NB4 (cell line): Measurements from ENCODE around the gene CIB1.
A peak's percentile ranks its signal among the peaks of the same experiment; 100 is the strongest.

Experiments
- DNase-seq: peaks from one replicate; pipeline ENCODE4 v3.0.0; 2010; ENCODE audit warnings: low read depth
- H3K4me3 ChIP-seq: one replicate; pipeline ENCODE4 v1.5.1; 2011; ENCODE audit warnings: mild to moderate bottlenecking, low read depth, low read length, moderate library complexity
- CTCF ChIP-seq: IDR thresholded peaks from one replicate; pipeline ENCODE4 v1.5.1; 2012; ENCODE audit warnings: low read depth, low read length
- MYC ChIP-seq: IDR thresholded peaks from 2 replicates; pipeline ENCODE4 v1.6.1; 2011; ENCODE audit warnings: low read depth, low read length
- POLR2A ChIP-seq: IDR thresholded peaks from 2 replicates; pipeline ENCODE4 v1.6.1; 2011; ENCODE audit warnings: mild to moderate bottlenecking; ENCODE audit not compliant: insufficient read length; ENCODE audit errors: extremely low read depth
- TF ChIP-seq, protein P1 (sequence below): IDR thresholded peaks from 2 replicates; pipeline ENCODE4 v1.6.1; 2011; ENCODE audit warnings: low read depth, low read length

Gene CIB1

GRCh38 chr15:90192961-90193786, 40.6 kb downstream of the CIB1 start:
- peak; percentile 31 for DNase-seq
- H3K4me3 ChIP-seq: no peak overlapping the region
- TF ChIP-seq, protein P1, sequence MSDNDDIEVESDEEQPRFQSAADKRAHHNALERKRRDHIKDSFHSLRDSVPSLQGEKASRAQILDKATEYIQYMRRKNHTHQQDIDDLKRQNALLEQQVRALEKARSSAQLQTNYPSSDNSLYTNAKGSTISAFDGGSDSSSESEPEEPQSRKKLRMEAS: no peak
- no peak for TF ChIP-seq CTCF
- TF ChIP-seq POLR2A: no peak
- TF ChIP-seq MYC: no peak

- peak; percentile 49 for DNase-seq
- TF ChIP-seq POLR2A (no peak), MYC (no peak), CTCF (no peak)
- TF ChIP-seq, protein P1: no peak
- no peak overlapping the region for H3K4me3 ChIP-seq
Measured at GRCh38 chr15:90191794-90192509, 41.8 kb downstream of the CIB1 start.

DNA sequence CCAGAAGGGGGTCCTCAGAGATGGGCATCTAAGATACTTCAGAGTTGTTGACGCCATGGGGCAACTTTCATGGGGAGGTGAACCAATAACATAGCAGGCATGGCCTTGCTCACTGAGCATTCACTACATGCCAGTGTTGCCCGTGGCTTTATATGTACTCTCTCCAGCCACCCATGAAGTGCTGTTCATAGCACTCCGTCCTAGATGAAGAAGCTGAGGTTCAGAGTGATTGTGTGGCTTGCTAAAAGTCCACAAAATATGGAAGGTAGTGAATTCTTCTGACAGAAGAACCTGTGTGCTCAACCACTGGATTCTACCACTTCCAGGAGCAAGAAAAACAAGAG, 42.4 kb downstream of the CIB1 start:
- TF ChIP-seq CTCF (no peak), POLR2A (no peak), MYC (no peak)
- TF ChIP-seq, protein P1: no peak
- no peak overlapping the region for H3K4me3 ChIP-seq
- no peak for DNase-seq

- DNase-seq: no peak
- H3K4me3 ChIP-seq: no peak overlapping the region
- TF ChIP-seq MYC (no peak), CTCF (no peak), POLR2A (no peak)
- TF ChIP-seq, protein P1: no peak
Measured at GRCh38 chr15:90190606-90191343, 43.0 kb downstream of the CIB1 start.

DNA sequence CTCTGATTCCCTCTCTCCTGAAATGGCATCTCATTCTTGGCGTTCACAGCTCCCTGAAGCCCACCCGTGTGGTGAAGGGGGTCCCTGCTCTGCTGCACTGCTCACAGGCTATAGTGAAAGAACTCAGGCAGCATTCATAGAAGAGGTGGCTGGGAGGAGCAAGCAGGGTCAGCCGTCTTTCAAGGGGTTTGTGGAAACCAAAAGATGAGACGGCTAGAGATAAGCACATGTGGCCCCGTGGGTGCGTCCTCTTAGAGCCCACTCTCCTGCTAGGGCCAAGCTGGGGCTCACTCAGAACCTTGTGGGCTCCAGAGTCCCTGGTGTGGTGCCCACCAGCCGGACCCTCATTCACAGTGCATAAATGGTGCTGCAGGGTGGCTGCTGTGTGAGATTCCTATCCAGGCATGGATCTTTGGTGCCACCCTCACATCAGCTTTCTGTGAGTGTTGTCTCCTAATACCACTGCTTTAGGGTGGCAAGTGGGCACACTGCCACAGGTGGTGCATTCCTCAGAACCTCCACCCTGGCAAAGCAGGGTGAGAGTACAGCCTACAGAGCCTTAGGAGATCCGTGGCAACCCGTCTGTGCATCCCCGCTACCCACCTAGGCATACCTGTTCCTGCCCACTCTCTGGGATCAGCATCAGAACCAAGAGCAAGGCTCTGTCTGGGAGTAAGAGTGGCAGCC, 43.8 kb downstream of the CIB1 start:
- no peak for DNase-seq
- H3K4me3 ChIP-seq: no peak overlapping the region
- TF ChIP-seq CTCF (no peak), POLR2A (no peak), MYC (no peak)
- TF ChIP-seq, protein P1: no peak
